Spleen (tissue), 7 donors: ENCODE data around the gene FRMPD3.
"Not testable (repeated sequence)": the region's sequence is repeated elsewhere in the genome, so short reads cannot be mapped to it uniquely, and the experiment has no call there.

Source experiments
- POLR2A ChIP-seq, 3 donors: fragments of 450-650 bp; IDR thresholded peaks; one replicate each; pipeline ENCODE4 v1.5.1; 2017; ENCODE audit warnings: antibody characterized with exemption in 3 of 3, mild to moderate bottlenecking in 1 of 3
- POLR2AphosphoS5 ChIP-seq, 3 donors: sonication (generic); formaldehyde crosslinking; IDR thresholded peaks; one replicate each; pipeline ENCODE4 v1.5.1; 2017; ENCODE audit warnings: antibody characterized with exemption in 3 of 3
- TF ChIP-seq, protein P1 (sequence below), 11 experiments: fragments of 200-600 bp in 7 of 11; fragments of 450-650 bp in 4 of 11; sonication (generic) in 4 of 11; IDR thresholded peaks in 8 of 11; conservative IDR thresholded peaks in 3 of 11; 1 replicate in 7 of 11; 2 replicates in 4 of 11; pipeline versions ENCODE4 v1.4.0 to v1.8.0; 2016 to 2021; ENCODE audit warnings: antibody characterized with exemption in 11 of 11, inconsistent platforms in 4 of 11, mild to moderate bottlenecking in 1 of 11
- donor health status: DM: no; HTN: no; CAD: no; lungs with moderate emphysema.
- donor health status: DM: no; HTN: no; CAD: no.
- donor health status: DM: no; HTN: no; CAD: no.

DNA sequence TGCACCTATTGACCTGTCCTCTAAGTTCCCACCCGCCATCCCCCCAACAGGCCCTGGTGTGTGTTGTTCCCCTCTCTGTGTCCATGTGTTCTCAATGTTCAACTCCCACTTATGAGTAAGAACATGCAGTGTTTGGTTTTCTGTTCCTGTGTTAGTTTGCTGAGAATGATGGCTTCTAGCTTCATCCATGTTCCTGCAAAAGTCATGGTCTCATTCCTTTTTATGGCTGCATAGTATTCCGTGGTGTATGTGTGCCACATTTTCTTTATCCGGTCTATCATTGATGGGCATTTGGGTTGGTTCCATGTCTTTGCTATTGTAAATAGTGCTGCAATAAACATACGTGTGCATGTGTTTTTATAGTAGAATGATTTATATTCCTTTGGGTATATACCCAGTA lies 22.0 kb downstream of the FRMPD3 start:
- TF ChIP-seq, protein P1, sequence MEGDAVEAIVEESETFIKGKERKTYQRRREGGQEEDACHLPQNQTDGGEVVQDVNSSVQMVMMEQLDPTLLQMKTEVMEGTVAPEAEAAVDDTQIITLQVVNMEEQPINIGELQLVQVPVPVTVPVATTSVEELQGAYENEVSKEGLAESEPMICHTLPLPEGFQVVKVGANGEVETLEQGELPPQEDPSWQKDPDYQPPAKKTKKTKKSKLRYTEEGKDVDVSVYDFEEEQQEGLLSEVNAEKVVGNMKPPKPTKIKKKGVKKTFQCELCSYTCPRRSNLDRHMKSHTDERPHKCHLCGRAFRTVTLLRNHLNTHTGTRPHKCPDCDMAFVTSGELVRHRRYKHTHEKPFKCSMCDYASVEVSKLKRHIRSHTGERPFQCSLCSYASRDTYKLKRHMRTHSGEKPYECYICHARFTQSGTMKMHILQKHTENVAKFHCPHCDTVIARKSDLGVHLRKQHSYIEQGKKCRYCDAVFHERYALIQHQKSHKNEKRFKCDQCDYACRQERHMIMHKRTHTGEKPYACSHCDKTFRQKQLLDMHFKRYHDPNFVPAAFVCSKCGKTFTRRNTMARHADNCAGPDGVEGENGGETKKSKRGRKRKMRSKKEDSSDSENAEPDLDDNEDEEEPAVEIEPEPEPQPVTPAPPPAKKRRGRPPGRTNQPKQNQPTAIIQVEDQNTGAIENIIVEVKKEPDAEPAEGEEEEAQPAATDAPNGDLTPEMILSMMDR (IDR thresholded peaks at IDR 0.05 in 8 of 11, conservative IDR thresholded peaks at IDR 0.05 in 3 of 11), result not testable (repeated sequence)
- not testable (repeated sequence) for TF ChIP-seq POLR2A, POLR2AphosphoS5 (IDR thresholded peaks at IDR 0.05)
